ENCODE measurements around the gene SLC41A1.
"Not testable (repeated sequence)": the region's sequence is repeated elsewhere in the genome, so short reads cannot be mapped to it uniquely, and the experiment has no call there.

The SLC41A1 gene
- total RNA-seq, result 44.1 to 55.7 (median 51.9) reads per million in 4 donors

GRCh38 chr1:205812878-205813754, at the start of gene SLC41A1:
TSS of gene SLC41A1 (minus strand) at chr1:205813198. CDS start at chr1:205810441, 2,757 bp downstream.
- peak; percentile 88 to 92 (median 91) for DNase-seq

GRCh38 chr1:205861540-205861939, 48.5 kb upstream of the SLC41A1 start:
- DNase-seq, result no peak

GRCh38 chr1:205858141-205858961, 45.4 kb upstream of the SLC41A1 start:
- DNase-seq, result no peak

GRCh38 chr1:205857501-205857900, 44.5 kb upstream of the SLC41A1 start:
- DNase-seq, result not testable (repeated sequence)

GRCh38 chr1:205856433-205856832, 43.4 kb upstream of the SLC41A1 start:
- no peak for DNase-seq

GRCh38 chr1:205852969-205853368, 40.0 kb upstream of the SLC41A1 start:
- DNase-seq, result no peak

- DNase-seq, result no peak
Measured at GRCh38 chr1:205851993-205852392, 39.0 kb upstream of the SLC41A1 start.

GRCh38 chr1:205849619-205850355, 36.8 kb upstream of the SLC41A1 start, which contains the start of gene PM20D1:
TSS of gene PM20D1 (minus strand) at chr1:205850132. CDS start at chr1:205850072, 60 bp downstream.
- DNase-seq, result peak; percentile 61 to 93 (median 72)

GRCh38 chr1:205843036-205843859, 30.2 kb upstream of the SLC41A1 start:
- DNase-seq, result no peak

- no peak for DNase-seq
Measured at GRCh38 chr1:205842229-205842628, 29.2 kb upstream of the SLC41A1 start.

GRCh38 chr1:205840146-205840923, 27.3 kb upstream of the SLC41A1 start:
- no peak for DNase-seq

GRCh38 chr1:205837382-205837970, 24.5 kb upstream of the SLC41A1 start:
- DNase-seq, result no peak

GRCh38 chr1:205834751-205835150, 21.8 kb upstream of the SLC41A1 start:
- no peak for DNase-seq

GRCh38 chr1:205832326-205832751, 19.3 kb upstream of the SLC41A1 start:
- DNase-seq, result no peak

- DNase-seq, result no peak
Measured at GRCh38 chr1:205827623-205828022, 14.6 kb upstream of the SLC41A1 start.

- DNase-seq, result no peak
Measured at GRCh38 chr1:205826995-205827394, 14.0 kb upstream of the SLC41A1 start.

- DNase-seq, result no peak
Measured at GRCh38 chr1:205826016-205826806, 13.2 kb upstream of the SLC41A1 start.

- DNase-seq, result no peak
Measured at GRCh38 chr1:205824180-205824579, 11.2 kb upstream of the SLC41A1 start.

GRCh38 chr1:205823260-205823659, 10.3 kb upstream of the SLC41A1 start:
- not testable (repeated sequence) for DNase-seq

GRCh38 chr1:205822397-205822796, 9.4 kb upstream of the SLC41A1 start:
- DNase-seq, result no peak

Measured in T-helper 1 cell (primary cell).